ENCODE results near the gene PHACTR3. TPM values are rescaled to one million over a fixed set of nuclear protein-coding genes. Genes with fewer than 3 reads are reported as not detected.

PHACTR3 gene
- total RNA-seq, 4 donors from 2014 or later: 0.66 to 7.8 TPM; not detected in 2

GRCh38 chr20:59741073-59741472 lies 136.7 kb downstream of the PHACTR3 start:
- TF ChIP-seq CTCF (IDR thresholded peaks at IDR 0.05; ENCODE audit: low read depth): no peak

- no peak for TF ChIP-seq CTCF (IDR thresholded peaks at IDR 0.05; ENCODE audit: low read depth)
These were observed 138.2 kb downstream of the PHACTR3 start for GRCh38 chr20:59742351-59743095.

DNA sequence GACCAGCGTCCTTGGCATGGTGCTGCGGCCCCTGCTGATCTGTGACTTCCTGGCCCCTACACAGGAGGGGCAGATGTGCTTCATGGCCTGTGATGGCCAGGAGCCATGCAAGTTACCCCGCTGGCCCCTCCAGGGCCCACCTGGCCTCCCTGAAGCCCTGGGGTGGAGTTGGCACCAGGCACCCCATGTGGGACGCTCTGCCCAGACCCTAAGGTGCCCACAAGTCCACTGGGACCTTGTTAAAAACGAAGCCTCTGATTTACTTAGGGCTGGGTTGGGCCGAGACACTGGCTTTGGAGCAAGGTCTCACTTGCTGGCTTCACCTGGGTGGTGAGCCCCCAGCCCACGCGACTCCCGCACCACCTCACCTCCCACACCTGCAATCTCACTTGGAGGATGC lies 139.0 kb downstream of the PHACTR3 start:
- no peak for TF ChIP-seq CTCF (IDR thresholded peaks at IDR 0.05; ENCODE audit: low read depth)

GRCh38 chr20:59743767-59744485 lies 139.6 kb downstream of the PHACTR3 start:
- no peak for TF ChIP-seq CTCF (IDR thresholded peaks at IDR 0.05; ENCODE audit: low read depth)

GRCh38 chr20:59744756-59745155 lies 140.4 kb downstream of the PHACTR3 start:
- no peak for TF ChIP-seq CTCF (IDR thresholded peaks at IDR 0.05; ENCODE audit: low read depth)

DNA sequence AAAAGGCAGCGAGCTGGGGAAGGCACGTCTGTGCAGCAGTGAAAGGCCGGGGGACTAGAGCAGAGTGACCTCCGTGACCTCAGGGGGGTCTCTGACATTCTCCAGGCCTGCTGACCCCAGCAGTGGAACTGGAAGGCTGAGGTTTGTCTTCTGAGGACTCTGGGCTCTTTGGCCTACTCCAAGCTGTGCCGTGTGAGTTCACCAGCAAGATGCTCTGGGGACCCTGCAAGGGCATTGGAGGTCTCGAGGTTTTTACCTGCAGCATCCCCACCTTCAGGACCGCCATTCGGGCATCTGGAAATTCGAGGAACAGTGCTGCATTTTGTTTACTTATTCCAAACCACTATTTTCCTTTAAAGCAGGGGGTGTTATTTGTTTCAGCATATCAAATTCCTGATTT lies 140.9 kb downstream of the PHACTR3 start:
- TF ChIP-seq CTCF (IDR thresholded peaks at IDR 0.05; ENCODE audit: low read depth): no peak

- no peak for TF ChIP-seq CTCF (IDR thresholded peaks at IDR 0.05; ENCODE audit: low read depth)
These were observed 141.4 kb downstream of the PHACTR3 start for GRCh38 chr20:59745716-59746115.

Data from subcutaneous adipose tissue (tissue), 4 donors.